K562 (cell line): Measurements from ENCODE around the gene KCNAB1. TPM values are rescaled to one million over a fixed set of nuclear protein-coding genes. Genes with fewer than 3 reads are reported as not detected.

Source experiments
- ATAC-seq: fragments of 200-7000 bp; cut with Tn5 transposase; 3 replicates; pipeline ENCODE4 v1.9.1; 2020; ENCODE audit warnings: moderate library complexity
- BruUV-seq: library from RNA; stranded (reverse); fragments of 400-500 nt; replicated peaks from 2 replicates; lab custom pipeline; 2021; lab: Mats Ljungman, UMichigan
- CTCF ChIA-PET: fragments of 300-600 bp; formaldehyde crosslinking; extraction: SDS; loops from one replicate; lab custom pipeline; 2021; ENCODE audit warnings: low intra/inter-chr PET ratio; lab: Yijun Ruan, JAX
- POLR2A ChIA-PET: fragments of 300-600, 350-650 bp; sonication (Branson Sonifier 250); formaldehyde crosslinking; extraction: SDS; loops from one replicate; lab custom pipeline; 2021; ENCODE audit warnings: antibody characterized with exemption, inconsistent platforms; lab: Yijun Ruan, JAX
- DNase-seq, 4 experiments: peaks; one replicate each; pipeline versions ENCODE4 v3.0.0 to v3.0.0-alpha.2; 2011 to 2018; ENCODE audit warnings: low spot score in 3 of 4, mixed read lengths in 3 of 4; ENCODE audit errors: extremely low read depth in 1 of 4
- FAIRE-seq: peaks from 2 replicates; lab custom pipeline; 2011; peaks lifted over from hg19 to GRCh38; lab: Jason Lieb, UNC
- H2AFZ ChIP-seq: 2 replicates; pipeline ENCODE4 v1.6.0; 2011; ENCODE audit warnings: low read depth, low read length, control low read depth, inconsistent platforms
- H3K27ac ChIP-seq: fragments of 200-600 bp; 3 replicates; pipeline ENCODE4 v1.8.0; 2011; ENCODE audit warnings: low read depth, mild to moderate bottlenecking, control low read depth, inconsistent platforms, low read length, moderate library complexity, mixed read lengths; ENCODE audit errors: extremely low read depth
- H3K27me3 ChIP-seq, 2 experiments: fragments of 300-600 bp in 1 of 2; 2 replicates in 1 of 2; 3 replicates in 1 of 2; pipeline versions ENCODE4 v1.6.0 to v1.8.0; 2011; ENCODE audit warnings: inconsistent platforms in 2 of 2, low read length in 2 of 2, mild to moderate bottlenecking in 1 of 2, mixed read lengths in 1 of 2, moderate library complexity in 1 of 2; ENCODE audit not compliant: control insufficient read depth in 2 of 2, insufficient read depth in 2 of 2
- H3K36me3 ChIP-seq: fragments of 300-600 bp; 3 replicates; pipeline ENCODE4 v1.8.0; 2011; ENCODE audit warnings: mild to moderate bottlenecking, low read length, inconsistent platforms; ENCODE audit not compliant: control insufficient read depth, insufficient read depth
- H3K4me1 ChIP-seq, 2 experiments: fragments of 200-600 bp in 1 of 2; replicated peaks in 1 of 2; 2 replicates in 1 of 2; 3 replicates in 1 of 2; pipeline versions ENCODE4 v1.5.1 to v1.8.0; 2011; ENCODE audit warnings: inconsistent platforms in 2 of 2, low read length in 2 of 2, mild to moderate bottlenecking in 1 of 2, mixed read lengths in 1 of 2, moderate library complexity in 1 of 2; ENCODE audit not compliant: control insufficient read depth in 2 of 2, insufficient read depth in 2 of 2
- H3K4me2 ChIP-seq: 2 replicates; pipeline ENCODE4 v1.6.1; 2011; ENCODE audit warnings: low read length, control low read depth, inconsistent platforms, mixed read lengths; ENCODE audit not compliant: insufficient read depth
- H3K4me3 ChIP-seq: fragments of 200-600 bp; sonication (generic), shearing (Covaris generic); 2 replicates; pipeline ENCODE4 v1.5.1; 2016; ENCODE audit warnings: control low read depth, inconsistent platforms
- H3K79me2 ChIP-seq: fragments of 200-600 bp; 3 replicates; pipeline ENCODE4 v1.8.0; 2011; ENCODE audit warnings: low read length, inconsistent platforms; ENCODE audit not compliant: control insufficient read depth, insufficient read depth
- H3K9ac ChIP-seq, 2 experiments: 2 replicates each; pipeline versions ENCODE4 v1.6.0 to v1.6.1; 2011; ENCODE audit warnings: low read depth in 2 of 2, low read length in 2 of 2, control low read depth in 1 of 2, inconsistent platforms in 1 of 2, mild to moderate bottlenecking in 1 of 2, mixed read lengths in 1 of 2; ENCODE audit not compliant: insufficient read depth in 1 of 2
- H3K9me1 ChIP-seq: one replicate; pipeline ENCODE4 v1.6.0; 2011; ENCODE audit warnings: inconsistent platforms, mild to moderate bottlenecking, low read length, moderate library complexity; ENCODE audit not compliant: control insufficient read depth, insufficient read depth
- H3K9me3 ChIP-seq: replicated peaks from 2 replicates; pipeline ENCODE4 v1.5.1; 2011; ENCODE audit warnings: low read depth, low read length, inconsistent platforms; ENCODE audit not compliant: control insufficient read depth, insufficient read depth
- H4K20me1 ChIP-seq: replicated peaks from 2 replicates; pipeline ENCODE4 v1.6.1; 2011; ENCODE audit warnings: low read length, inconsistent platforms, mixed read lengths; ENCODE audit not compliant: control insufficient read depth, insufficient read depth
- EGR1 ChIP-seq: fragments of 450-650 bp; conservative IDR thresholded peaks from 2 replicates; pipeline ENCODE4 v1.6.1; 2017; ENCODE audit warnings: mild to moderate bottlenecking
- ELF4 ChIP-seq: fragments of 450-650 bp; formaldehyde crosslinking; IDR thresholded peaks from 2 replicates; pipeline ENCODE4 v1.4.0; 2022; ENCODE audit warnings: missing genetic modification characterization
- GTF3C2 ChIP-seq: IDR thresholded peaks from 3 replicates; pipeline ENCODE4 v1.6.1; 2011; ENCODE audit warnings: borderline replicate concordance, mild to moderate bottlenecking, moderate library complexity; ENCODE audit not compliant: insufficient read length; ENCODE audit errors: extremely low read depth
- MEF2A ChIP-seq: IDR thresholded peaks from 2 replicates; pipeline ENCODE4 v1.6.1; 2011; ENCODE audit warnings: low read depth, mild to moderate bottlenecking, low read length, moderate library complexity; ENCODE audit not compliant: control insufficient read depth
- NR2C2 ChIP-seq, 2 experiments: fragments of 200-800 bp in 1 of 2; sonication (Bioruptor generic) in 1 of 2; sonication (generic) in 1 of 2; formaldehyde crosslinking in 1 of 2; IDR thresholded peaks; 2 replicates each; pipeline versions ENCODE4 v1.6.1 to v1.8.0; 2016 to 2022; ENCODE audit warnings: mild to moderate bottlenecking in 1 of 2, missing compliant biosample characterization in 1 of 2, missing genetic modification characterization in 1 of 2, missing genetic modification reagents in 1 of 2
- PHF8 ChIP-seq: fragments of 200-600 bp; sonication (generic); IDR thresholded peaks from 2 replicates; pipeline ENCODE4 v1.6.1; 2012; ENCODE audit warnings: mixed run types, mild to moderate bottlenecking, inconsistent platforms, low read length, moderate library complexity, borderline replicate concordance
- RBM22 ChIP-seq: fragments of 200-400 bp; formaldehyde crosslinking; IDR thresholded peaks from 2 replicates; pipeline ENCODE4 v1.6.1; 2018; ENCODE audit warnings: low read length, low read depth; ENCODE audit not compliant: poor library complexity, severe bottlenecking
- SMARCB1 ChIP-seq: IDR thresholded peaks from 2 replicates; pipeline ENCODE4 v1.6.1; 2011; ENCODE audit warnings: improper control_type of control experiment, low read depth; ENCODE audit not compliant: insufficient read length
- TAF7 ChIP-seq: fragments of 450-650 bp; IDR thresholded peaks from 2 replicates; pipeline ENCODE4 v1.6.1; 2016; ENCODE audit warnings: missing genetic modification characterization, missing compliant biosample characterization
- TAF9B ChIP-seq: fragments of 450-650 bp; IDR thresholded peaks from 2 replicates; pipeline ENCODE4 v1.6.1; 2018; ENCODE audit warnings: mild to moderate bottlenecking; ENCODE audit not compliant: partially characterized antibody
- ZBTB17 ChIP-seq: fragments of 450-650 bp; formaldehyde crosslinking; IDR thresholded peaks from 2 replicates; pipeline ENCODE4 v1.4.0; 2020; ENCODE audit warnings: mild to moderate bottlenecking
- ZBTB7A ChIP-seq: IDR thresholded peaks from 2 replicates; pipeline ENCODE4 v1.6.1; 2011; ENCODE audit warnings: low read depth, mild to moderate bottlenecking, low read length, moderate library complexity, borderline replicate concordance; ENCODE audit not compliant: control insufficient read depth
- ZNF316 ChIP-seq: fragments of 450-650 bp; IDR thresholded peaks from 2 replicates; pipeline ENCODE4 v1.6.1; 2016
- WGBS: fragments of 100-300 bp; shearing (Covaris generic); methylation state at CpG from one replicate; pipeline ENCODE4 v1.1.6; 2016; ENCODE audit warnings: low coverage, mixed read lengths; ENCODE audit not compliant: insufficient coverage; ENCODE audit errors: missing lambda C conversion rate; 5-methylcytosine and 5-hydroxymethylcytosine counted together
- in situ Hi-C: fragments of 300-500 bp; cut with MboI; formaldehyde crosslinking; loops from 4 replicates; pipeline ENCODE4 v1.15.0; 2018; ENCODE audit warnings: inconsistent platforms, mixed read lengths
- intact Hi-C: fragments of 100-400 bp; cut with micrococcal nuclease; formaldehyde crosslinking; loops from 2 replicates; pipeline ENCODE4 v1.14.2; 2022
- polyA plus RNA-seq, 8 experiments: library from polyadenylated mRNA; depleted of rRNA in 4 of 8; stranded (reverse) in 5 of 8; unstranded in 3 of 8; fragments of >200 nt; fragmentation: Nextera tagmentation in 2 of 8; fragmentation: Illumina TruSeq in 1 of 8; extraction: Ambion mirVana in 2 of 8; extraction: Trizol in 1 of 8; gene quantifications; 2 replicates each; pipeline versions ENCODE4 v1.2.1 to v1.2.3, GENCODE V29; 2011 to 2014; ENCODE audit warnings: inconsistent platforms in 1 of 8, missing spikeins in 1 of 8
- total RNA-seq, 7 experiments: library from RNA; depleted of rRNA in 6 of 7; stranded (reverse); fragments of >200 nt in 6 of 7; fragmentation: Illumina TruSeq in 2 of 7; extraction: Trizol in 2 of 7; gene quantifications; 2 replicates each; pipeline versions ENCODE4 v1.2.1 to v1.2.3, GENCODE V29; 2011 to 2021; ENCODE audit warnings: low replicate concordance in 1 of 7
- TF ChIP-seq, protein P1 (sequence below): fragments of 250-450 bp; sonication (Bioruptor Pico); IDR thresholded peaks from 2 replicates; pipeline ENCODE4 v1.8.0; 2022; ENCODE audit warnings: inconsistent platforms, mild to moderate bottlenecking, moderate library complexity, borderline replicate concordance
- TF ChIP-seq, protein P2 (sequence below): IDR thresholded peaks from 2 replicates; pipeline ENCODE4 v1.6.1; 2016; ENCODE audit warnings: missing genetic modification characterization, missing compliant biosample characterization

Gene KCNAB1
- total and polyA plus RNA-seq, 9 of the 15 experiments (the other 6 are each of a cell fraction or from before 2014, with no cell fraction given) = 0.14 to 1.2 (median 0.51) TPM

DNA sequence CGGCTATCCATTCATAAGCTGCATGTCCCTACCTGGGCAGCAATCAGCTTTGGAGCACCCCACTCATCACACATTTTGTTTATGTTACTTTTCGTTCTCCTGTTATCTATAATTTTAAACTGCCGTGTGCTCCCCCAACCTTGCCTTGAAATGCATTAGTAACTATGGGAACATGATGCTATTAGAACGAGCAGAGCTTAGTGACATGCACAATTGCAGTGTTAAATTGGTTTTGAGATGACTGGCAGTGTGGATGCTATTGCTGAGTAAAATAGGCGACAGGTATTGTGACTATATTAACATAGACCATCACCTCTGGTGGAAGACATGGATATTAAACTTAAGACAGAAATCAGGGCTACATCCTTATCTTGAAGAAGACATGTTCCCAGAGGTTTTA is 191.6 kb downstream of the KCNAB1 start:
- no peak for FAIRE-seq
- no peak for TF ChIP-seq NR2C2 (CRISPR knock-in tag; IDR thresholded peaks at IDR 0.05)
- TF ChIP-seq NR2C2 (tag; IDR thresholded peaks at IDR 0.05) = no peak
- TF ChIP-seq TAF7 = no peak
- no peak for TF ChIP-seq TAF9B
- no peak for TF ChIP-seq MEF2A
- TF ChIP-seq EGR1 = no peak
- no peak for TF ChIP-seq ZBTB17 (CRISPR knock-in tag)
- no peak for TF ChIP-seq PHF8
- TF ChIP-seq RBM22 = no peak
- TF ChIP-seq ZBTB7A = no peak
- TF ChIP-seq GTF3C2 = no peak
- TF ChIP-seq, protein P1, sequence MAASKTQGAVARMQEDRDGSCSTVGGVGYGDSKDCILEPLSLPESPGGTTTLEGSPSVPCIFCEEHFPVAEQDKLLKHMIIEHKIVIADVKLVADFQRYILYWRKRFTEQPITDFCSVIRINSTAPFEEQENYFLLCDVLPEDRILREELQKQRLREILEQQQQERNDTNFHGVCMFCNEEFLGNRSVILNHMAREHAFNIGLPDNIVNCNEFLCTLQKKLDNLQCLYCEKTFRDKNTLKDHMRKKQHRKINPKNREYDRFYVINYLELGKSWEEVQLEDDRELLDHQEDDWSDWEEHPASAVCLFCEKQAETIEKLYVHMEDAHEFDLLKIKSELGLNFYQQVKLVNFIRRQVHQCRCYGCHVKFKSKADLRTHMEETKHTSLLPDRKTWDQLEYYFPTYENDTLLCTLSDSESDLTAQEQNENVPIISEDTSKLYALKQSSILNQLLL = no peak
- TF ChIP-seq, protein P2, sequence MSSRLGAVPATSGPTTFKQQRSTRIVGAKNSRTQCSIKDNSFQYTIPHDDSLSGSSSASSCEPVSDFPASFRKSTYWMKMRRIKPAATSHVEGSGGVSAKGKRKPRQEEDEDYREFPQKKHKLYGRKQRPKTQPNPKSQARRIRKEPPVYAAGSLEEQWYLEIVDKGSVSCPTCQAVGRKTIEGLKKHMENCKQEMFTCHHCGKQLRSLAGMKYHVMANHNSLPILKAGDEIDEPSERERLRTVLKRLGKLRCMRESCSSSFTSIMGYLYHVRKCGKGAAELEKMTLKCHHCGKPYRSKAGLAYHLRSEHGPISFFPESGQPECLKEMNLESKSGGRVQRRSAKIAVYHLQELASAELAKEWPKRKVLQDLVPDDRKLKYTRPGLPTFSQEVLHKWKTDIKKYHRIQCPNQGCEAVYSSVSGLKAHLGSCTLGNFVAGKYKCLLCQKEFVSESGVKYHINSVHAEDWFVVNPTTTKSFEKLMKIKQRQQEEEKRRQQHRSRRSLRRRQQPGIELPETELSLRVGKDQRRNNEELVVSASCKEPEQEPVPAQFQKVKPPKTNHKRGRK (tag) = no peak
- no peak for TF ChIP-seq SMARCB1
- TF ChIP-seq ELF4 (CRISPR knock-in tag) = no peak
- no peak for TF ChIP-seq ZNF316

More for the DNA sequence above, 191.6 kb downstream of the KCNAB1 start:
- no peaks in the 10 kb centered on the region for H3K9me3 ChIP-seq
- no TSS peak for BruUV-seq
- H2AFZ ChIP-seq = no peak overlapping the region
- WGBS = 1% methylated on average over 5 of the region's 5 CpGs
- DNase-seq (no peak), ATAC-seq (no peak)
- CTCF ChIA-PET = no interaction called here
- peaks cover 0 to 3% of the 10 kb centered on the region in 2 experiments; a peak in 1 of 5 replicates for H3K27me3 ChIP-seq
- no peaks in the 10 kb centered on the region for H3K9me1 ChIP-seq
- H3K9ac ChIP-seq = no peak overlapping the region
- in situ Hi-C loops = no loop called here
- H3K4me1 ChIP-seq = no peaks in the 10 kb centered on the region
- no peaks in the 10 kb centered on the region for H3K36me3 ChIP-seq
- no peaks in the 10 kb centered on the region for H3K79me2 ChIP-seq
- POLR2A ChIA-PET = interaction anchor here (1.1 kb wide), 1 partner anchor 8 kb away, joined by 3 read pairs; no protein-coding TSS in a partner anchor
- intact Hi-C loops = no loop called here
- no peak overlapping the region for H3K4me3 ChIP-seq
- H3K4me2 ChIP-seq = no peak overlapping the region
- no peak overlapping the region for H3K27ac ChIP-seq
- H4K20me1 ChIP-seq = no peaks in the 10 kb centered on the region
